Neural progenitor cell (in vitro differentiated cells): Measurements from ENCODE around the gene CALR.
"Not testable (repeated sequence)": the region's sequence is repeated elsewhere in the genome, so short reads cannot be mapped to it uniquely, and the experiment has no call there.

Experiments
- CTCF ChIP-seq: fragments of 200-600 bp; sonication (generic); IDR thresholded peaks from 2 replicates; pipeline ENCODE4 v1.5.1; 2017; ENCODE audit warnings: antibody characterized with exemption, mild to moderate bottlenecking
- EZH2 ChIP-seq: fragments of 200-600 bp; sonication (generic); IDR thresholded peaks from 2 replicates; pipeline ENCODE4 v1.6.1; 2017; ENCODE audit warnings: antibody characterized with exemption, mild to moderate bottlenecking, moderate library complexity
- EZH2phosphoT487 ChIP-seq: fragments of 200-600 bp; sonication (generic); IDR thresholded peaks from 2 replicates; pipeline ENCODE4 v1.6.1; 2017; ENCODE audit warnings: antibody characterized with exemption

- TF ChIP-seq CTCF, EZH2, EZH2phosphoT487: not testable (repeated sequence)
Measured at GRCh38 chr19:12957389-12957952, 19.1 kb downstream of the CALR start.
